GM23248 (cell line): ENCODE measurements around the gene TENM4. TPM values are rescaled to one million over a fixed set of nuclear protein-coding genes. Genes with fewer than 3 reads are reported as not detected.

Experiments
- DNase-seq: peaks from one replicate; pipeline ENCODE4 v3.0.0-alpha.2; 2015
- H2AFZ ChIP-seq: fragments of 200-600 bp; sonication (generic); 2 replicates; pipeline ENCODE4 v1.6.1; 2016; ENCODE audit warnings: antibody characterized with exemption
- H3F3A ChIP-seq: fragments of 200-600 bp; sonication (generic); 2 replicates; pipeline ENCODE4 v1.6.1; 2016; ENCODE audit warnings: mild to moderate bottlenecking, antibody characterized with exemption, mixed run types; ENCODE audit not compliant: insufficient read depth
- H3K27ac ChIP-seq: fragments of 200-600 bp; sonication (generic); 2 replicates; pipeline ENCODE4 v1.5.1; 2016; ENCODE audit warnings: mild to moderate bottlenecking
- H3K27me3 ChIP-seq: fragments of 200-600 bp; sonication (generic); replicated peaks from 2 replicates; pipeline ENCODE4 v1.6.1; 2016; ENCODE audit warnings: mild to moderate bottlenecking; ENCODE audit not compliant: insufficient read depth
- H3K36me3 ChIP-seq: fragments of 200-600 bp; sonication (generic); 2 replicates; pipeline ENCODE4 v1.6.1; 2016; ENCODE audit warnings: low read depth, mild to moderate bottlenecking
- H3K4me1 ChIP-seq: fragments of 200-600 bp; sonication (generic); 2 replicates; pipeline ENCODE4 v1.6.1; 2016; ENCODE audit warnings: mild to moderate bottlenecking; ENCODE audit not compliant: insufficient read depth
- H3K4me2 ChIP-seq: fragments of 200-600 bp; sonication (generic); one replicate; pipeline ENCODE4 v1.6.1; 2016; ENCODE audit warnings: mild to moderate bottlenecking; ENCODE audit not compliant: unreplicated experiment
- H3K4me3 ChIP-seq: fragments of 200-600 bp; sonication (generic); 2 replicates; pipeline ENCODE4 v1.5.1; 2016; ENCODE audit warnings: mild to moderate bottlenecking
- H3K79me2 ChIP-seq: fragments of 200-600 bp; sonication (generic); 2 replicates; pipeline ENCODE4 v1.6.1; 2016; ENCODE audit warnings: mild to moderate bottlenecking; ENCODE audit not compliant: insufficient read depth
- H3K9ac ChIP-seq: fragments of 200-600 bp; sonication (generic); 2 replicates; pipeline ENCODE4 v1.6.1; 2016; ENCODE audit warnings: mild to moderate bottlenecking
- H3K9me2 ChIP-seq: fragments of 200-600 bp; sonication (generic); 2 replicates; pipeline ENCODE4 v1.6.1; 2016; ENCODE audit warnings: mixed run types, mild to moderate bottlenecking, moderate library complexity; ENCODE audit not compliant: insufficient read depth
- H3K9me3 ChIP-seq: fragments of 200-600 bp; sonication (generic); one replicate; pipeline ENCODE4 v1.6.1; 2017; ENCODE audit warnings: low read depth
- H4K20me1 ChIP-seq: fragments of 200-600 bp; sonication (generic); 2 replicates; pipeline ENCODE4 v1.6.0; 2016; ENCODE audit not compliant: insufficient read depth
- EZH2 ChIP-seq: fragments of 200-600 bp; sonication (generic); IDR thresholded peaks from 2 replicates; pipeline ENCODE4 v1.6.1; 2018; ENCODE audit warnings: antibody characterized with exemption, mild to moderate bottlenecking; ENCODE audit not compliant: insufficient read depth, poor library complexity, severe bottlenecking
- EZH2phosphoT487 ChIP-seq: fragments of 200-600 bp; sonication (generic); IDR thresholded peaks from 2 replicates; pipeline ENCODE4 v1.6.1; 2018; ENCODE audit warnings: antibody characterized with exemption, moderate library complexity, mild to moderate bottlenecking, low read depth; ENCODE audit not compliant: insufficient read depth
- WGBS, 2 experiments: methylation state at CpG; one replicate each; pipeline ENCODE4 v1.1.6; 2015 to 2017; ENCODE audit warnings: low lambda C conversion rate in 2 of 2, low coverage in 1 of 2; ENCODE audit errors: missing lambda C conversion rate in 2 of 2; 5-methylcytosine and 5-hydroxymethylcytosine counted together
- in situ Hi-C: fragments of 300-500 bp; cut with MboI; formaldehyde crosslinking; loops from 2 replicates; pipeline ENCODE4 v1.15.0; 2020
- polyA plus RNA-seq: library from polyadenylated mRNA; unstranded; fragments of >200 nt; fragmentation: Nextera tagmentation; extraction: Ambion mirVana; gene quantifications from 2 replicates; pipeline ENCODE4 v1.2.1, GENCODE V29; 2016
- total RNA-seq: library from RNA; depleted of rRNA; stranded (reverse); fragments of >200 nt; shearing (Covaris generic); gene quantifications from 2 replicates; pipeline ENCODE4 v1.2.3, GENCODE V29; 2014

The TENM4 gene
- total and polyA plus RNA-seq, 2 experiments from 2014 or later: 0.11 to 0.48 TPM

- Histone ChIP-seq H3K36me3 (no peaks in the 10 kb centered on the region), H3F3A (no peaks in the 10 kb centered on the region), H3K9me3 (no peaks in the 10 kb centered on the region), H3K27ac (no peak overlapping the region), H3K4me1 (no peaks in the 10 kb centered on the region), H3K4me3 (no peak overlapping the region), H2AFZ (no peak overlapping the region), H3K9ac (no peak overlapping the region), H3K79me2 (no peaks in the 10 kb centered on the region), H3K9me2 (no peaks in the 10 kb centered on the region), H4K20me1 (no peaks in the 10 kb centered on the region), H3K27me3 (no peaks in the 10 kb centered on the region), H3K4me2 (no peak overlapping the region)
- WGBS, 2 experiments: 33 to 41% methylated on average over 4 of the region's 4 CpGs
- TF ChIP-seq EZH2phosphoT487 (no peak), EZH2 (no peak)
- in situ Hi-C loops: no loop called here
- DNase-seq: no peak
These were observed 127.3 kb downstream of the TENM4 start for GRCh38 chr11:79313530-79313913.

DNA sequence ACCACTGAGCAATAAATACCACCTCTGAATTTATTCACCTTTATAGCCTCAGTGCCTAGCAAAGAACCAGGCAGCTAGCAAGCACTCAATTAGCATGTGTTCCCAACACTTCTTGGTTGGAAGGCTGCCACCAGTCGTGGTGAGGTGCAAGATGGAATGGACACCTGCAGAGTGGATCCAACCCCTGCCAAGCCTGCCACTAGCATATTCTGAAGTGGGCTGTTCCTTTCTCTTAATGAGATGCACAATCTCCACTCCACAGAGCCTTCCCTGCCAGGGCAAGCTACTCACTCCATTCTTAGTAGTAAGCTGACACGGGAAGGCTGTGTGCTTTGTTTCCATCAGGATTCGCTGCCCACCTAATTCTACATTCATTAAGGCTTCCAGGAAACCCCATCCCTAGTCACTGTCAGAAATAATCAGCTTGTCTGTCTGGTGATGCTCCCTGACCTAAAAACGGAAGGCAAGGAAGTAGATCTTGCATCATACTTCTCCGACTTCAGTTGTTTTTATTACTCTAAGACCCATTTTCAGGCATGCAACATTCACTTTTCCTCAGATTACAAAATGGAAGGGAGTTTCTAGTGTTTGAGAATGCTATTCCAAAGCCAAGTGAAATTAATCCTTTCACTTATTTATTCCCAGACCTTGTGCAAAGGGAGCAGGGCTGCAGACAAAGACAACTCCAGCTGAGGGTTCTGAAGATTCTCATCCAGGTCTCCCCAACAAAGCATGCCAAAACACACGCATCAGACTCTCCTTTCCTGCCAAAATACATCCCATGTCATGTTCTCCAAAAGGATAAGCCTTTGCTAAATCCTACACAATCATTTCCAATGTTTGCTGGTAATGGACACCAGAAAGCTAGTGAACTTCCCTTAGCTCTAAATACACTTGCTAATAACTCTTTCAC lies 128.0 kb downstream of the TENM4 start:
- Histone ChIP-seq H3K9me2 (no peaks in the 10 kb centered on the region), H3K79me2 (no peaks in the 10 kb centered on the region), H3K4me2 (no peak overlapping the region), H3K4me3 (no peak overlapping the region), H3K27me3 (no peaks in the 10 kb centered on the region), H3F3A (no peaks in the 10 kb centered on the region), H3K4me1 (no peaks in the 10 kb centered on the region), H3K9ac (no peak overlapping the region), H4K20me1 (no peaks in the 10 kb centered on the region), H3K27ac (no peak overlapping the region), H3K36me3 (no peaks in the 10 kb centered on the region), H3K9me3 (no peaks in the 10 kb centered on the region), H2AFZ (no peak overlapping the region)
- in situ Hi-C loops: no loop called here
- TF ChIP-seq EZH2phosphoT487 (no peak), EZH2 (no peak)
- WGBS, 2 experiments: 18 to 27% methylated on average over 6 of the region's 6 CpGs
- DNase-seq: no peak

DNA sequence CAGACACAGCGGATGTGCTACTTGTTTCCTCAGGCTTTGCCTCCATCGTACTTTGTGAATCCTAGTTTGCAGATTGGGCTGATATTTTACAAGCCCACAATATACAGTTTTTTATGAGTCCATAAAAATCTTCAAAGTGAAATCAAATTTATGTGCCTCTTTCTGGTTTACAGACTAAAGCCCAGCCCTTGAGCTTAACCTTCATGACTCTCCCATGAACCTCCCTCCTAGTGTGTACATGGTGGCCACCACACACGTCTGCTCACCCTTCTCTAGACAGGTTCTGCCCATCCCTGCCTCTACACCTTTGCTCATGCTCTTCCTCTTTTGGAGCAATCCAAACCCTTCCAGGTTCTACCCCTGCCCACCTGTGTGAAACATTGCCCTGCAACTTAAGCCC lies 129.4 kb downstream of the TENM4 start:
- WGBS, 2 experiments: 33 to 49% methylated on average over 3 of the region's 3 CpGs
- no peak for DNase-seq
- in situ Hi-C loops: no loop called here
- no peak overlapping the region for H3K27ac ChIP-seq
- H2AFZ ChIP-seq: no peak overlapping the region
- no peak for TF ChIP-seq EZH2phosphoT487
- no peaks in the 10 kb centered on the region for H4K20me1 ChIP-seq
- H3K79me2 ChIP-seq: no peaks in the 10 kb centered on the region
- no peaks in the 10 kb centered on the region for H3K9me3 ChIP-seq
- no peak overlapping the region for H3K4me3 ChIP-seq
- no peaks in the 10 kb centered on the region for H3F3A ChIP-seq
- H3K9ac ChIP-seq: no peak overlapping the region
- H3K36me3 ChIP-seq: no peaks in the 10 kb centered on the region
- H3K4me2 ChIP-seq: no peak overlapping the region
- H3K27me3 ChIP-seq: no peaks in the 10 kb centered on the region
- no peaks in the 10 kb centered on the region for H3K4me1 ChIP-seq
- no peaks in the 10 kb centered on the region for H3K9me2 ChIP-seq

GRCh38 chr11:79309407-79309806 lies 131.4 kb downstream of the TENM4 start:
- H3F3A ChIP-seq: no peaks in the 10 kb centered on the region
- TF ChIP-seq EZH2phosphoT487: no peak
- no peak overlapping the region for H3K27ac ChIP-seq
- H3K27me3 ChIP-seq: no peaks in the 10 kb centered on the region
- no peak overlapping the region for H3K4me3 ChIP-seq
- H4K20me1 ChIP-seq: no peaks in the 10 kb centered on the region
- no peak overlapping the region for H3K9ac ChIP-seq
- no peak overlapping the region for H3K4me2 ChIP-seq
- H2AFZ ChIP-seq: no peak overlapping the region
- in situ Hi-C loops: no loop called here
- no peaks in the 10 kb centered on the region for H3K4me1 ChIP-seq
- no peaks in the 10 kb centered on the region for H3K36me3 ChIP-seq
- no peak for DNase-seq
- H3K79me2 ChIP-seq: no peaks in the 10 kb centered on the region
- WGBS, 2 experiments: 11 to 12% methylated on average over 5 of the region's 5 CpGs
- no peaks in the 10 kb centered on the region for H3K9me2 ChIP-seq
- H3K9me3 ChIP-seq: no peaks in the 10 kb centered on the region

GRCh38 chr11:79308429-79308828 lies 132.4 kb downstream of the TENM4 start:
- Histone ChIP-seq H3K36me3 (no peaks in the 10 kb centered on the region), H3F3A (no peaks in the 10 kb centered on the region), H3K9me2 (no peaks in the 10 kb centered on the region), H3K4me1 (no peaks in the 10 kb centered on the region), H3K27me3 (no peaks in the 10 kb centered on the region), H3K9me3 (no peaks in the 10 kb centered on the region), H3K4me3 (no peak overlapping the region), H4K20me1 (no peaks in the 10 kb centered on the region), H3K79me2 (no peaks in the 10 kb centered on the region), H3K27ac (no peak overlapping the region), H2AFZ (no peak overlapping the region), H3K9ac (no peak overlapping the region), H3K4me2 (no peak overlapping the region)
- 46 to 47% methylated on average over 4 of the region's 4 CpGs for WGBS, 2 experiments
- in situ Hi-C loops: no loop called here
- TF ChIP-seq EZH2 (no peak), EZH2phosphoT487 (no peak)
- DNase-seq: no peak
